Spleen (tissue), 7 donors: ENCODE data around the gene TEAD1.

ENCODE experiments used
- POLR2A ChIP-seq, 3 donors: fragments of 450-650 bp; IDR thresholded peaks; one replicate each; pipeline ENCODE4 v1.5.1; 2017; ENCODE audit warnings: antibody characterized with exemption in 3 of 3, mild to moderate bottlenecking in 1 of 3
- POLR2AphosphoS5 ChIP-seq, 3 donors: sonication (generic); formaldehyde crosslinking; IDR thresholded peaks; one replicate each; pipeline ENCODE4 v1.5.1; 2017; ENCODE audit warnings: antibody characterized with exemption in 3 of 3
- TF ChIP-seq, protein P1 (sequence below), 11 experiments: fragments of 200-600 bp in 7 of 11; fragments of 450-650 bp in 4 of 11; sonication (generic) in 4 of 11; IDR thresholded peaks in 8 of 11; conservative IDR thresholded peaks in 3 of 11; 1 replicate in 7 of 11; 2 replicates in 4 of 11; pipeline versions ENCODE4 v1.4.0 to v1.8.0; 2016 to 2021; ENCODE audit warnings: antibody characterized with exemption in 11 of 11, inconsistent platforms in 4 of 11, mild to moderate bottlenecking in 1 of 11
- donor health status: DM: no; HTN: no; CAD: no; lungs with moderate emphysema.
- donor health status: DM: no; HTN: no; CAD: no.
- donor health status: DM: no; HTN: no; CAD: no.

DNA sequence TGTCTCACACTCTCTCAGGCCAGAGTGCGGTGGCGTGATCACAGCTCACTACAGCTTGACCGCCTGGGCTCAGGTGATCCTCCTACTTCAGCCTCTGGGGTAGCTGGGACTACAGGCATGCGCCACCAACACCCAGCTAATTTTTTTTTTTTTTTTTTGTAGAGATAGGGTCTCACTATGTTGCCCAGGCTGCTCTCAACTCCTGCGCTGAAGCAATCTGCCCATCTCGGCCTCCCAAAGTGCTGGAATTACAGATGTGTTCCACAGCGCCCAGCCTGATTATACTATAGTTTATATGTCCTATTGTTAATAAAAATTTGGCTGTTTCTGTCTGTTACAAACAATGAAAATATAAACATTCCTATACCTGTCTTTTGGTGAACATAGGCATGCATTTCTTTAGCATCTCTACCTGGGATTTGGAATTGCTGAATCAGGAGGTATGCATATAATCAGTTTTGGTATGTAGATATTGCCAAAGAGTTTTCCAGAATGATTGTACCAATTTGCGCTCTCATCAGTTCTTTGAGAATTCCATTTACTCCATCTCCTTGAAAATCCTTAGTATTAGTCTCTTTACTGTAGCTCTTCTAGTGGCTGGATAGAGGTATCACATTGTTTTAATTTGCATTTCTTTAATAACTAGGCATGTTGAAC, 78.8 kb downstream of the TEAD1 start:
- TF ChIP-seq POLR2A (IDR thresholded peaks at IDR 0.05) (no peak), POLR2AphosphoS5 (IDR thresholded peaks at IDR 0.05) (no peak)
- TF ChIP-seq, protein P1, sequence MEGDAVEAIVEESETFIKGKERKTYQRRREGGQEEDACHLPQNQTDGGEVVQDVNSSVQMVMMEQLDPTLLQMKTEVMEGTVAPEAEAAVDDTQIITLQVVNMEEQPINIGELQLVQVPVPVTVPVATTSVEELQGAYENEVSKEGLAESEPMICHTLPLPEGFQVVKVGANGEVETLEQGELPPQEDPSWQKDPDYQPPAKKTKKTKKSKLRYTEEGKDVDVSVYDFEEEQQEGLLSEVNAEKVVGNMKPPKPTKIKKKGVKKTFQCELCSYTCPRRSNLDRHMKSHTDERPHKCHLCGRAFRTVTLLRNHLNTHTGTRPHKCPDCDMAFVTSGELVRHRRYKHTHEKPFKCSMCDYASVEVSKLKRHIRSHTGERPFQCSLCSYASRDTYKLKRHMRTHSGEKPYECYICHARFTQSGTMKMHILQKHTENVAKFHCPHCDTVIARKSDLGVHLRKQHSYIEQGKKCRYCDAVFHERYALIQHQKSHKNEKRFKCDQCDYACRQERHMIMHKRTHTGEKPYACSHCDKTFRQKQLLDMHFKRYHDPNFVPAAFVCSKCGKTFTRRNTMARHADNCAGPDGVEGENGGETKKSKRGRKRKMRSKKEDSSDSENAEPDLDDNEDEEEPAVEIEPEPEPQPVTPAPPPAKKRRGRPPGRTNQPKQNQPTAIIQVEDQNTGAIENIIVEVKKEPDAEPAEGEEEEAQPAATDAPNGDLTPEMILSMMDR (IDR thresholded peaks at IDR 0.05 in 8 of 11, conservative IDR thresholded peaks at IDR 0.05 in 3 of 11): no peak
